Esophagus muscularis mucosa (tissue), 4 donors: Measurements from ENCODE around the gene SLC35G1. TPM values are rescaled to one million over a fixed set of nuclear protein-coding genes. Genes with fewer than 3 reads are reported as not detected.
A peak's percentile ranks its signal among the peaks of the same experiment; 100 is the strongest.

Source experiments
- DNase-seq: peaks from one replicate; pipeline ENCODE4 v3.0.0-alpha.2; 2017; ENCODE audit errors: extremely low spot score
- H3K27ac ChIP-seq, 4 donors: fragments of 200-600 bp; sonication (generic); replicated peaks in 1 of 4; 1 replicate in 3 of 4; 2 replicates in 1 of 4; pipeline ENCODE4 v1.5.1; 2016 to 2019; ENCODE audit warnings: mild to moderate bottlenecking in 1 of 4
- H3K27me3 ChIP-seq, 4 donors: fragments of 200-600 bp; sonication (generic); one replicate each; pipeline versions ENCODE4 v1.5.1 to v1.6.0; 2016 to 2019
- H3K36me3 ChIP-seq, 4 donors: fragments of 200-600 bp; sonication (generic); one replicate each; pipeline ENCODE4 v1.5.1; 2016 to 2019
- H3K4me1 ChIP-seq, 4 donors: fragments of 200-600 bp; sonication (generic); one replicate each; pipeline ENCODE4 v1.5.1; 2016 to 2019
- H3K4me3 ChIP-seq, 4 donors: fragments of 200-600 bp; sonication (generic); 1 replicate in 2 of 4; 2 replicates in 2 of 4; pipeline ENCODE4 v1.5.1; 2016 to 2019; ENCODE audit warnings: mild to moderate bottlenecking in 4 of 4, moderate library complexity in 1 of 4
- H3K9me3 ChIP-seq, 4 donors: fragments of 200-600 bp; sonication (generic); 1 replicate in 3 of 4; 2 replicates in 1 of 4; pipeline ENCODE4 v1.5.1; 2016 to 2019
- EP300 ChIP-seq: sonication (generic); formaldehyde crosslinking; IDR thresholded peaks from one replicate; pipeline ENCODE4 v1.6.1; 2017; ENCODE audit warnings: antibody characterized with exemption
- POLR2A ChIP-seq: fragments of 450-650 bp; IDR thresholded peaks from one replicate; pipeline ENCODE4 v1.6.1; 2017; ENCODE audit warnings: antibody characterized with exemption, moderate library complexity, mild to moderate bottlenecking, low read depth
- POLR2AphosphoS5 ChIP-seq, 2 donors: sonication (generic); formaldehyde crosslinking; IDR thresholded peaks; one replicate each; pipeline ENCODE4 v1.6.1; 2017; ENCODE audit warnings: antibody characterized with exemption in 2 of 2
- WGBS: methylation state at CpG from one replicate; pipeline ENCODE4 v1.1.5; 2018; 5-methylcytosine and 5-hydroxymethylcytosine counted together
- intact Hi-C: fragments of 100-400 bp; cut with DNase I; formaldehyde crosslinking; loops from one replicate; pipeline ENCODE4 v1.15.1; 2023
- total RNA-seq, 4 donors: library from RNA; depleted of rRNA; stranded (reverse); fragments of >200 nt; gene quantifications; one replicate each; pipeline versions ENCODE4 v1.1.0 to v1.2.1, GENCODE V29; 2016
- TF ChIP-seq, protein P1 (sequence below), 3 experiments: fragments of 200-600 bp in 2 of 3; fragments of 450-650 bp in 1 of 3; sonication (generic) in 2 of 3; IDR thresholded peaks; one replicate each; pipeline ENCODE4 v1.5.1; 2017 to 2019; ENCODE audit warnings: antibody characterized with exemption in 3 of 3, mild to moderate bottlenecking in 2 of 3, moderate library complexity in 1 of 3

SLC35G1 gene
- total RNA-seq, 4 donors from 2014 or later: 4.0 to 5.0 (median 4.4) TPM

DNA sequence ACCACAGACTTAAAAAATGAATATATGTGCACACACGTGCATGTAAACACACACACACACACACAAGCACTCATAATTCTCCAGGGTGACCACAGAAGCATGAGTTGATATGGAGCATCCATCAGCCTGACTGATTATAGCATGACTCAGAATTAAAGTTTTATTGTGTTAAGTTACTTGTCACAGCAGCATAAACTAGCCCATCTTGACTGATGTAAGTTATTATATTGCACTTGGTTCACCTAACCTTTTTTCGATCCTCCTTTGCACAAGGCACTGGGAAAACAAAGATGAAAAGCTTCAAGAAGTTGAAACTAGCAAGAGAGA, 18.8 kb upstream of the SLC35G1 start:
- Histone ChIP-seq H3K27me3 (no peaks in the 10 kb centered on the region), H3K9me3 (no peaks in the 10 kb centered on the region), H3K27ac (no peak overlapping the region), H3K4me1 (peaks cover 0 to 5% (median 0%) of the 10 kb centered on the region in 4 donors), H3K4me3 (no peak overlapping the region), H3K36me3 (no peaks in the 10 kb centered on the region)
- peak; percentile 29 for DNase-seq
- no peak for TF ChIP-seq POLR2A
- no peak for TF ChIP-seq POLR2AphosphoS5 (IDR thresholded peaks at IDR 0.05)
- TF ChIP-seq, protein P1, sequence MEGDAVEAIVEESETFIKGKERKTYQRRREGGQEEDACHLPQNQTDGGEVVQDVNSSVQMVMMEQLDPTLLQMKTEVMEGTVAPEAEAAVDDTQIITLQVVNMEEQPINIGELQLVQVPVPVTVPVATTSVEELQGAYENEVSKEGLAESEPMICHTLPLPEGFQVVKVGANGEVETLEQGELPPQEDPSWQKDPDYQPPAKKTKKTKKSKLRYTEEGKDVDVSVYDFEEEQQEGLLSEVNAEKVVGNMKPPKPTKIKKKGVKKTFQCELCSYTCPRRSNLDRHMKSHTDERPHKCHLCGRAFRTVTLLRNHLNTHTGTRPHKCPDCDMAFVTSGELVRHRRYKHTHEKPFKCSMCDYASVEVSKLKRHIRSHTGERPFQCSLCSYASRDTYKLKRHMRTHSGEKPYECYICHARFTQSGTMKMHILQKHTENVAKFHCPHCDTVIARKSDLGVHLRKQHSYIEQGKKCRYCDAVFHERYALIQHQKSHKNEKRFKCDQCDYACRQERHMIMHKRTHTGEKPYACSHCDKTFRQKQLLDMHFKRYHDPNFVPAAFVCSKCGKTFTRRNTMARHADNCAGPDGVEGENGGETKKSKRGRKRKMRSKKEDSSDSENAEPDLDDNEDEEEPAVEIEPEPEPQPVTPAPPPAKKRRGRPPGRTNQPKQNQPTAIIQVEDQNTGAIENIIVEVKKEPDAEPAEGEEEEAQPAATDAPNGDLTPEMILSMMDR (IDR thresholded peaks at IDR 0.05): no peak
- no peak for TF ChIP-seq EP300
- intact Hi-C loops: no loop called here
- WGBS: 82% methylated on average over 2 of the region's 2 CpGs

DNA sequence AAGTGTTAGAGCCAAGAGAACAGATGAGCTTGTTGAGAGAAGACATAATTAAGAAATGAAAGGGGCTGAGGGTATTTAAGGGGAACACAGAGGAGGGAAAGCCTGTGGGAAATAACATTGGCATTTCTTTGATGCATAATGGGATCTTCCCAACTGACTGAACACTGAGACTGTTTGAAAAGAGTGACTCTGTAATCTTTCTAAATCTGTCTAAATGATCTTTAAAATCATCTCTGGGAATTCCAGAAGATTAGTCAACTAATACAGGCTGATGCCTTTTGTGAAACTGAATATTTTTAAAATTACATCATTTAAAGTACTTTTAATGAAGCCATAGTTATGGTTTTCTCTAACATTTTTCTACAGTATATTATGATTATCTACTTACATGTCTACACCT, 17.4 kb upstream of the SLC35G1 start:
- H3K36me3 ChIP-seq: no peaks in the 10 kb centered on the region
- TF ChIP-seq, protein P1 (IDR thresholded peaks at IDR 0.05): no peak
- TF ChIP-seq POLR2AphosphoS5 (IDR thresholded peaks at IDR 0.05) (no peak), EP300 (no peak), POLR2A (no peak)
- peaks cover 0 to 5% (median 0%) of the 10 kb centered on the region in 4 donors for H3K4me1 ChIP-seq
- no peak for DNase-seq
- H3K4me3 ChIP-seq: no peak overlapping the region
- intact Hi-C loops: no loop called here
- no peaks in the 10 kb centered on the region for H3K9me3 ChIP-seq
- no peak overlapping the region for H3K27ac ChIP-seq
- no peaks in the 10 kb centered on the region for H3K27me3 ChIP-seq

DNA sequence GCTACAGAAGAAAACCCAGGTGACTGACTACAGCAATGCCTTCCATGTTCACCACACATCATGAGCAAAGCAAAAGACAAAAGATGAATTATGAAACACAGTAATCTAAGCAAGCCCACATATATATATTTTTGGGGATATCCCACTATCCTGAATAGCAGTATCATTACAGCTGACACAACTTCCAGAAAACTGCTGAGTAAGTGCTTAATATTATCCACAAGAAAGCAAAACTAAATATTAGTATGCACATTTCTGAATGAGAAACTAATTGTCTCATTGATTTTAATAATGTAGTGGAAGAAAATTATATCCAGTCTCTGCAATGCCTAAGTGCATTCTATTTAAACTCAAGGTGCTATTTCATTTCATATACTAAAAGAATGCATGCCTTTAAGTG, 14.5 kb upstream of the SLC35G1 start:
- H3K9me3 ChIP-seq: no peaks in the 10 kb centered on the region
- intact Hi-C loops: no loop called here
- no peak overlapping the region for H3K4me3 ChIP-seq
- TF ChIP-seq, protein P1 (IDR thresholded peaks at IDR 0.05): no peak
- TF ChIP-seq POLR2AphosphoS5 (IDR thresholded peaks at IDR 0.05) (no peak), POLR2A (no peak), EP300 (no peak)
- no peak for DNase-seq
- no peak overlapping the region for H3K27ac ChIP-seq
- H3K4me1 ChIP-seq: no peaks in the 10 kb centered on the region
- H3K27me3 ChIP-seq: no peaks in the 10 kb centered on the region
- no peaks in the 10 kb centered on the region for H3K36me3 ChIP-seq

DNA sequence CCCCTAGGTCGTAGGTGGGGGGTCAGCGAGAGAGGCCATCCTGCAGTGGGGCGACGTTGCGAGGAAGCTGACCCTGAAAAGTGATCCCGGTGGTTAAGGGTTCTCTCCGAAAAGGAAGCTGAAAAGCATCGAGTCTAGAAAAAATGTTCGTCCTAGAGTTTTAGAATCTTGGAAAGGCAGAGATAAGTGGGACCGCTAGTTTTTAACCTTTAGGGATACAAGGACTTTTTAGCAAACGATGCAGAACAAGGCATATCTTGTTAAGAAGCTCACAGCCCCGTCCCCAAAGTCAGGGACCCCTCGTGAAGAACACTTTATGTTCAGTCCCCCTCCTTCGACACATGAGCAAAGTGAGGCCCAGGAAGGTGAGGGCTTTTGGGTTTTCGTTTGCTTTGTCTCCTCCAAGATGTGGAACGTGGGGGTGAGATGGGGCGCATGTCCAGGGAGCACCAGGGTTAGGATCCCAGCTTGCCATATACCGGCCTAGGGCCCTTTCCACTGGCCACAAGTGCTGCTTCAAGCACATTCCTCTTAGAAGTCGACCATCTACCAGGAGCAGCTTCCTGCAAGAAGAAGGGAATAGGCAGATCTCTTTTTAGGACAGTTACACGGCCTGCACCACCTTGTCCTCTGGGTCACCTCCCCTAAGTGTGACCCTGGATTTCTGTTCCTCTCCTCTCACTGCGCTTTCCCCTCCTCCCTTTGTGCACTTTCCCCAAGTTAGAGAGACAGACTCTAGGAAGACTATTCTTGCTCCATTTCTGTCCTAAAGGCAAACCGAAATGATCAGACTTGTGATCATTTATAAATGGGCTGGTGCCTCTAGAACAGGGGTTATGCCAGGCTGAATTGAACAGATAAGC, 969 bp downstream of the SLC35G1 start:
- 39% methylated on average over 22 of the region's 22 CpGs for WGBS
- Histone ChIP-seq H3K4me3 (peak overlapping the region; percentile 65 to 85 (median 76)), H3K27ac (peak overlapping the region; percentile 70 to 74 (median 72)), H3K27me3 (no peaks in the 10 kb centered on the region), H3K9me3 (no peaks in the 10 kb centered on the region), H3K36me3 (no peaks in the 10 kb centered on the region), H3K4me1 (peaks cover 5 to 18% (median 13%) of the 10 kb centered on the region in 4 donors)
- no peak for DNase-seq
- TF ChIP-seq, protein P1 (IDR thresholded peaks at IDR 0.05): no peak
- TF ChIP-seq POLR2AphosphoS5 (IDR thresholded peaks at IDR 0.05): no peak
- TF ChIP-seq EP300: no peak
- TF ChIP-seq POLR2A: no peak
- intact Hi-C loops: no loop called here
